IMR-90 (cell line): ENCODE measurements around the gene SP9. TPM values are rescaled to one million over a fixed set of nuclear protein-coding genes. Genes with fewer than 3 reads are reported as not detected.

ENCODE experiments used
- ATAC-seq: fragments of 200-7000 bp; cut with Tn5 transposase; 2 replicates; pipeline ENCODE4 v1.9.1; 2020; ENCODE audit warnings: low read depth, mild to moderate bottlenecking, moderate library complexity
- BruUV-seq: library from RNA; stranded (reverse); fragments of 400-500 nt; replicated peaks from 2 replicates; lab custom pipeline; 2021; lab: Mats Ljungman, UMichigan
- CTCF ChIA-PET: fragments of 300-600 bp; formaldehyde crosslinking; extraction: SDS; loops from one replicate; lab custom pipeline; 2021; ENCODE audit warnings: antibody characterized with exemption; lab: Yijun Ruan, JAX
- POLR2A ChIA-PET: fragments of 300-600 bp; sonication (Branson Sonifier 250); formaldehyde crosslinking; loops from one replicate; lab custom pipeline; 2022; ENCODE audit warnings: antibody characterized with exemption; ENCODE audit not compliant: unreplicated experiment; lab: Charles Lee
- DNase-seq: peaks from one replicate; pipeline ENCODE4 v3.0.0; 2013
- H2AFZ ChIP-seq: replicated peaks from 2 replicates; pipeline ENCODE3; 2013; ENCODE audit warnings: low read length, mild to moderate bottlenecking; ENCODE audit not compliant: poor library complexity
- H2AK5ac ChIP-seq: 2 replicates; pipeline ENCODE4 v1.6.1; 2013; ENCODE audit warnings: low read depth, low read length, inconsistent platforms
- H2AK9ac ChIP-seq: replicated peaks from 2 replicates; pipeline ENCODE3; 2013; ENCODE audit warnings: mild to moderate bottlenecking, low read depth, low read length, moderate library complexity; ENCODE audit not compliant: poor library complexity
- H2BK120ac ChIP-seq: 2 replicates; pipeline ENCODE4 v1.6.1; 2013; ENCODE audit warnings: low read depth, low read length, inconsistent platforms
- H2BK15ac ChIP-seq: 3 replicates; pipeline ENCODE4 v1.6.1; 2013; ENCODE audit warnings: low read depth, low read length, inconsistent platforms
- H2BK20ac ChIP-seq: 2 replicates; pipeline ENCODE4 v1.6.1; 2013; ENCODE audit warnings: low read depth, mild to moderate bottlenecking, inconsistent platforms, low read length, moderate library complexity
- H2BK5ac ChIP-seq: 2 replicates; pipeline ENCODE4 v1.6.1; 2013; ENCODE audit warnings: mild to moderate bottlenecking, low read depth, low read length, inconsistent platforms; ENCODE audit not compliant: poor library complexity, severe bottlenecking
- H3K14ac ChIP-seq: replicated peaks from 2 replicates; pipeline ENCODE4 v1.6.1; 2013; ENCODE audit warnings: low read depth, low read length, inconsistent platforms
- H3K18ac ChIP-seq: 2 replicates; pipeline ENCODE4 v1.6.1; 2013; ENCODE audit warnings: low read depth, low read length, control low read depth
- H3K23ac ChIP-seq: 2 replicates; pipeline ENCODE4 v1.6.1; 2013; ENCODE audit warnings: low read depth, low read length, inconsistent platforms
- H3K27ac ChIP-seq: 2 replicates; pipeline ENCODE4 v1.5.1; 2013; ENCODE audit warnings: mild to moderate bottlenecking, control low read depth, low read length; ENCODE audit not compliant: insufficient read depth
- H3K27me3 ChIP-seq: 2 replicates; pipeline ENCODE4 v1.6.1; 2013; ENCODE audit warnings: low read length; ENCODE audit not compliant: control insufficient read depth, insufficient read depth
- H3K36me3 ChIP-seq: 2 replicates; pipeline ENCODE4 v1.6.1; 2013; ENCODE audit warnings: low read length, mixed read lengths; ENCODE audit not compliant: control insufficient read depth, insufficient read depth
- H3K4ac ChIP-seq: 2 replicates; pipeline ENCODE4 v1.6.1; 2013; ENCODE audit warnings: low read depth, low read length, inconsistent platforms
- H3K4me1 ChIP-seq: 2 replicates; pipeline ENCODE4 v1.6.1; 2013; ENCODE audit warnings: low read length, mixed read lengths; ENCODE audit not compliant: control insufficient read depth, insufficient read depth
- H3K4me2 ChIP-seq: 2 replicates; pipeline ENCODE4 v1.6.1; 2013; ENCODE audit warnings: low read depth, mild to moderate bottlenecking, control low read depth, low read length, moderate library complexity
- H3K4me3 ChIP-seq: 2 replicates; pipeline ENCODE4 v1.5.1; 2013; ENCODE audit warnings: low read depth, mild to moderate bottlenecking, control low read depth, low read length, moderate library complexity; ENCODE audit not compliant: insufficient read depth
- H3K56ac ChIP-seq: 2 replicates; pipeline ENCODE4 v1.6.1; 2013; ENCODE audit warnings: low read length, inconsistent platforms; ENCODE audit not compliant: insufficient read depth; ENCODE audit errors: extremely low read depth
- H3K79me1 ChIP-seq, 2 experiments: 2 replicates each; pipeline ENCODE4 v1.6.1; 2013; ENCODE audit warnings: low read length in 2 of 2, inconsistent platforms in 1 of 2, low read depth in 1 of 2
- H3K9ac ChIP-seq: 2 replicates; pipeline ENCODE4 v1.6.1; 2013; ENCODE audit warnings: low read depth, low read length, control low read depth
- H3K9me1 ChIP-seq: 2 replicates; pipeline ENCODE4 v1.6.1; 2013; ENCODE audit warnings: low read length, inconsistent platforms; ENCODE audit not compliant: insufficient read depth
- H3K9me3 ChIP-seq: 2 replicates; pipeline ENCODE4 v1.6.1; 2013; ENCODE audit warnings: low read length; ENCODE audit not compliant: control insufficient read depth, insufficient read depth
- H4K20me1 ChIP-seq: 2 replicates; pipeline ENCODE4 v1.6.1; 2013; ENCODE audit warnings: low read length, inconsistent platforms; ENCODE audit not compliant: insufficient read depth
- H4K5ac ChIP-seq: 2 replicates; pipeline ENCODE4 v1.6.1; 2013; ENCODE audit warnings: mild to moderate bottlenecking, low read depth, low read length, control low read depth
- H4K8ac ChIP-seq, 2 experiments: 2 replicates each; pipeline ENCODE4 v1.6.1; 2013; ENCODE audit warnings: low read depth in 2 of 2, low read length in 2 of 2, control low read depth in 1 of 2, inconsistent platforms in 1 of 2
- H4K91ac ChIP-seq: 2 replicates; pipeline ENCODE4 v1.6.1; 2013; ENCODE audit warnings: low read depth, low read length, inconsistent platforms; ENCODE audit not compliant: insufficient read depth
- MAZ ChIP-seq: IDR thresholded peaks from 2 replicates; pipeline ENCODE4 v1.6.1; 2012; ENCODE audit warnings: low read depth, mild to moderate bottlenecking, low read length, improper control_type of control experiment, moderate library complexity, borderline replicate concordance
- WGBS, 2 experiments: methylation state at CpG; one replicate each; pipeline versions ENCODE4 v1.1.5 to v1.1.7; 2013; ENCODE audit warnings: missing lambda C conversion rate in 2 of 2; ENCODE audit not compliant: insufficient read length in 1 of 2; ENCODE audit errors: extremely low coverage in 2 of 2; 5-methylcytosine and 5-hydroxymethylcytosine counted together
- dilution Hi-C: fragments of 300-500 bp; cut with HindIII; formaldehyde crosslinking; loops from one replicate; pipeline ENCODE4 v1.14.3; 2018; ENCODE audit warnings: low sequenced_read_pairs; ENCODE audit not compliant: unreplicated experiment
- in situ Hi-C: fragments of 300-500 bp; cut with MboI; formaldehyde crosslinking; loops from 3 replicates; pipeline ENCODE4 v1.14.3; 2019; ENCODE audit warnings: low sequenced_read_pairs, inconsistent platforms, mixed read lengths
- intact Hi-C: fragments of 100-400 bp; cut with micrococcal nuclease; formaldehyde crosslinking; loops from 2 replicates; pipeline ENCODE4 v1.10.0; 2022
- polyA plus RNA-seq, 3 experiments: library from polyadenylated mRNA; depleted of rRNA; stranded (reverse); fragments of >200 nt; gene quantifications; 2 replicates each; pipeline ENCODE4 v1.2.3, GENCODE V29; 2012; ENCODE audit warnings: low replicate concordance in 1 of 3
- total RNA-seq: library from RNA; depleted of rRNA; stranded (reverse); fragments of >200 nt; gene quantifications from 2 replicates; pipeline ENCODE4 v1.2.3, GENCODE V29; 2012
- TF ChIP-seq, protein P1 (sequence below): conservative IDR thresholded peaks from 2 replicates; pipeline ENCODE4 v1.5.1; 2012; ENCODE audit warnings: mild to moderate bottlenecking, low read depth, low read length, improper control_type of control experiment

Gene SP9
- total and polyA plus RNA-seq, 2 of the 4 experiments (the other 2 are of a cell fraction) = not detected

GRCh38 chr2:174336501-174337336 is 2.0 kb downstream of the SP9 start:
- Histone ChIP-seq H3K9ac (no peak overlapping the region), H4K5ac (no peak overlapping the region), H3K56ac (no peak overlapping the region), H3K4me1 (peaks cover 10% of the 10 kb centered on the region), H3K27ac (no peak overlapping the region), H3K4me3 (no peak overlapping the region), H2BK20ac (no peak overlapping the region), H4K91ac (no peak overlapping the region), H2BK120ac (no peak overlapping the region), H3K14ac (no peak overlapping the region), H3K79me1 (no peaks in the 10 kb centered on the region), H4K8ac (no peak overlapping the region), H2AFZ (peak overlapping the region; percentile 81), H3K36me3 (no peaks in the 10 kb centered on the region), H4K20me1 (peaks cover 34% of the 10 kb centered on the region; the same call in 1 of the 2 replicates), H3K9me1 (no peaks in the 10 kb centered on the region), H3K9me3 (peaks cover 9% of the 10 kb centered on the region), H3K4me2 (peak overlapping the region; percentile 56; the same call in 1 of the 2 replicates), H2BK15ac (no peak overlapping the region), H3K27me3 (peaks cover 87% of the 10 kb centered on the region), H2AK5ac (no peak overlapping the region), H2BK5ac (no peak overlapping the region), H3K18ac (no peak overlapping the region), H3K23ac (no peak overlapping the region), H2AK9ac (peak overlapping the region; percentile 18), H3K4ac (no peak overlapping the region)
- POLR2A ChIA-PET = no interaction called here
- WGBS, 2 experiments = 0% methylated on average over 48 of the region's 102 CpGs; no CpG with 5 or more reads in 1 of the 2 experiments
- CTCF ChIA-PET = interaction anchor here (1.0 kb wide), 1 partner anchor 43 kb away, joined by 4 read pairs; no protein-coding TSS in a partner anchor
- in situ Hi-C loops (loop anchor here (25.0 kb wide), 2 partner anchors 749 to 1524 kb away; no protein-coding TSS in a partner anchor), dilution Hi-C loops (no loop called here), intact Hi-C loops (loop anchor here (5.0 kb wide), 1 partner anchor 284 kb away; no protein-coding TSS in a partner anchor)
- DNase-seq (no peak), ATAC-seq (peak; percentile 5; the same call in 1 of the 2 replicates)
- no TSS peak for BruUV-seq
- no peak for TF ChIP-seq MAZ
- TF ChIP-seq, protein P1, sequence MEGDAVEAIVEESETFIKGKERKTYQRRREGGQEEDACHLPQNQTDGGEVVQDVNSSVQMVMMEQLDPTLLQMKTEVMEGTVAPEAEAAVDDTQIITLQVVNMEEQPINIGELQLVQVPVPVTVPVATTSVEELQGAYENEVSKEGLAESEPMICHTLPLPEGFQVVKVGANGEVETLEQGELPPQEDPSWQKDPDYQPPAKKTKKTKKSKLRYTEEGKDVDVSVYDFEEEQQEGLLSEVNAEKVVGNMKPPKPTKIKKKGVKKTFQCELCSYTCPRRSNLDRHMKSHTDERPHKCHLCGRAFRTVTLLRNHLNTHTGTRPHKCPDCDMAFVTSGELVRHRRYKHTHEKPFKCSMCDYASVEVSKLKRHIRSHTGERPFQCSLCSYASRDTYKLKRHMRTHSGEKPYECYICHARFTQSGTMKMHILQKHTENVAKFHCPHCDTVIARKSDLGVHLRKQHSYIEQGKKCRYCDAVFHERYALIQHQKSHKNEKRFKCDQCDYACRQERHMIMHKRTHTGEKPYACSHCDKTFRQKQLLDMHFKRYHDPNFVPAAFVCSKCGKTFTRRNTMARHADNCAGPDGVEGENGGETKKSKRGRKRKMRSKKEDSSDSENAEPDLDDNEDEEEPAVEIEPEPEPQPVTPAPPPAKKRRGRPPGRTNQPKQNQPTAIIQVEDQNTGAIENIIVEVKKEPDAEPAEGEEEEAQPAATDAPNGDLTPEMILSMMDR = 0 out of 2 replicates have a peak, but pooled peaks have one; percentile 9
